Measurements from ENCODE around the gene TSC2. TPM values are rescaled to one million over a fixed set of nuclear protein-coding genes. Genes with fewer than 3 reads are reported as not detected.

TSC2 gene
- total RNA-seq, 4 donors from 2014 or later = 98.4 to 220 (median 141) TPM

DNA sequence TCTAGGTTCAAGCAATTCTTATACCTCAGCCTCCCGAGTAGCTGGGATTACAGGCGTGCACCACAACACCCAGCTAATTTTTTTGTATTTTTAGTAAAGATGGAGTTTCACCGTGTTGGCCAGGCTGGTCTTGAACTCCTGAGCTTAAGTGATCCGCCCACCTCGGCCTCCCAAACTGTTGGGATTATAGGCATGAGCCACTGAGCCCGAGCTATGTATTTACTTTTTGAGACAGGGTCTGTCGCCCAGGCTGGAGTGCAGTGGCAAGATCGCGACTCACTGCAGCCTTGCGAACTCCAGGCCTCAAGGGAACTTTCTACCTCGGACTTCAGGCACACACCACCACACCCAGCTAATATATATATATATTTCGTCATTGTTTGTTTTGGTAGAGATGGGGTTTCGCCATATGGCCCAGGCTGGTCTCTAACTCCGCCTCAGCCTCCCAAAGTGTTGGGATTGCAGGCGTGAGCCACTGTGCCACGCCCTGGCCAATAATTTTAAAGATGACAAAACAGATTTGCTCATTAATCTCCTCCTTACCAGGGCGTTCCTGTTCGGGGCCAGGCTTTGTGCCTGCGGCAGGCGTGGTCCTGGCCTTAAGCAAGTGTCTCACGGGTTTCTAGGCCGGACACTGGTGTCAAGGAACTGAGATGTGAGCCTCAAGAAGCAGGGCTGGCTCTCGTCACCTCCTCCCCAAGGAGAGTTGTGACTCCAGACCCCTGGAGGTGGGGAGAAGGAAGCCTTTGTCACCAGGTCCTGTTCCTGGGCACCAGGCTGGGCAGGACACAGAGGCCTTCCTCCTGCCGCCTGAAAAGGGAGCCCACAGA lies 32.5 kb upstream of the TSC2 start:
- Histone ChIP-seq H3K27ac (peak overlapping the region in 2 of 4 donors; percentile 68 to 71), H3K36me3 (no peaks in the 10 kb centered on the region), H3K4me1 (peaks cover 0 to 15% (median 5%) of the 10 kb centered on the region in 4 donors), H3K27me3 (peaks cover 0 to 12% of the 10 kb centered on the region in 2 donors), H3K9me3 (no peaks in the 10 kb centered on the region), H3K4me3 (no peak overlapping the region)
- TF ChIP-seq POLR2A (IDR thresholded peaks at IDR 0.05) = peak in 1 of 2 donors; percentile 34
- TF ChIP-seq, protein P1, sequence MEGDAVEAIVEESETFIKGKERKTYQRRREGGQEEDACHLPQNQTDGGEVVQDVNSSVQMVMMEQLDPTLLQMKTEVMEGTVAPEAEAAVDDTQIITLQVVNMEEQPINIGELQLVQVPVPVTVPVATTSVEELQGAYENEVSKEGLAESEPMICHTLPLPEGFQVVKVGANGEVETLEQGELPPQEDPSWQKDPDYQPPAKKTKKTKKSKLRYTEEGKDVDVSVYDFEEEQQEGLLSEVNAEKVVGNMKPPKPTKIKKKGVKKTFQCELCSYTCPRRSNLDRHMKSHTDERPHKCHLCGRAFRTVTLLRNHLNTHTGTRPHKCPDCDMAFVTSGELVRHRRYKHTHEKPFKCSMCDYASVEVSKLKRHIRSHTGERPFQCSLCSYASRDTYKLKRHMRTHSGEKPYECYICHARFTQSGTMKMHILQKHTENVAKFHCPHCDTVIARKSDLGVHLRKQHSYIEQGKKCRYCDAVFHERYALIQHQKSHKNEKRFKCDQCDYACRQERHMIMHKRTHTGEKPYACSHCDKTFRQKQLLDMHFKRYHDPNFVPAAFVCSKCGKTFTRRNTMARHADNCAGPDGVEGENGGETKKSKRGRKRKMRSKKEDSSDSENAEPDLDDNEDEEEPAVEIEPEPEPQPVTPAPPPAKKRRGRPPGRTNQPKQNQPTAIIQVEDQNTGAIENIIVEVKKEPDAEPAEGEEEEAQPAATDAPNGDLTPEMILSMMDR (IDR thresholded peaks at IDR 0.05) = peak in 1 of 6 experiments; percentile 3
- DNase-seq = peak in 2 of 3 donors; percentile 69 to 76

DNA sequence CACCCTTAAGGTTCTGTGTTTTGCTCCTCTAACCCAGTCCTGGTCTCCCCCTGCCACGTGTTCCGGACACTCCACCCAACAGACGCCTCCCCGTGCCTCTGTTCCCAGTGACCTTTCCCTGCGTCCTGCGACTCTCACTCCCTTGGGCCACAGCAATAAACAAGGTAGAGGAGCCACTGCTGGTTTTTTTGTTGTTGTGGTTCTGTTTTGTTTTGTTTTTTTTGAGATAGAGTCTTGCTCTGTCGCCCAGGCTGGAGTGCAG lies 31.9 kb upstream of the TSC2 start:
- Histone ChIP-seq H3K36me3 (no peaks in the 10 kb centered on the region), H3K27me3 (peaks cover 0 to 17% of the 10 kb centered on the region in 2 donors), H3K27ac (peak overlapping the region in 2 of 4 donors; percentile 68 to 71), H3K4me1 (peaks cover 0 to 15% (median 6%) of the 10 kb centered on the region in 4 donors), H3K9me3 (no peaks in the 10 kb centered on the region), H3K4me3 (no peak overlapping the region)
- TF ChIP-seq, protein P1 (IDR thresholded peaks at IDR 0.05) = no peak
- TF ChIP-seq POLR2A (IDR thresholded peaks at IDR 0.05) = no peak
- no peak for DNase-seq

DNA sequence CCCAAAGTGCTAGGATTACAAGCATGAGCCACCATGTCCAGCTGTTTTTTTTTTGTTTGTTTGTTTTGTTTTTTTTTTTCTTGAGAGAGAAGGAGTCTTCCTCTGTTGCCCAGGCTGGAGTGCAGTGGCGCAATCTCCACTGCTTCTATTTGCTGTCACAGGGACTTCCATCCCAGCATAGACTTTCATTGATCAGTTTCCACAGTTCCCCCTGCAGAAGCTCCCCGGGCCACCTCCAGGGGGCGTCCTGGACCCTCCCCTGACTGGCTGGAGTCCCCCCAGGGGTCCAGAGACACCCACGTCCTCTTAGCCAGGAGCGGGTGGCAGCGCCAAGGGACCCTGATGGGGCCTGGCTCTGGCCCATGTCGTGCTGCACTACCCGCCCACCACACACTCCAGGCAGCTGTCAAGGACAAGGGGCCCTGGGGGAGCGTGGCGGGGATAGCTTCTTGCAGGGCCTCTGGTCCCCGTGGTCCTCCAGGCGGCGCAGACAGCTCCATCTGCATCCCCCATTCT lies 31.3 kb upstream of the TSC2 start:
- H3K27me3 ChIP-seq = peaks cover 0 to 18% of the 10 kb centered on the region in 2 donors
- peak overlapping the region in 1 of 4 donors; percentile 71 for H3K27ac ChIP-seq
- H3K9me3 ChIP-seq = no peaks in the 10 kb centered on the region
- no peak overlapping the region for H3K4me3 ChIP-seq
- TF ChIP-seq, protein P1 (IDR thresholded peaks at IDR 0.05) = no peak
- TF ChIP-seq POLR2A (IDR thresholded peaks at IDR 0.05) = no peak
- H3K4me1 ChIP-seq = peaks cover 0 to 15% (median 6%) of the 10 kb centered on the region in 4 donors
- H3K36me3 ChIP-seq = no peaks in the 10 kb centered on the region
- no peak for DNase-seq

- Histone ChIP-seq H3K36me3 (no peaks in the 10 kb centered on the region), H3K27me3 (peaks cover 0 to 18% of the 10 kb centered on the region in 2 donors), H3K27ac (no peak within 1 kb of the TSS), H3K9me3 (no peaks in the 10 kb centered on the region), H3K4me3 (peak within 1 kb of the TSS in 2 of 4 donors; percentile 7 to 16), H3K4me1 (peaks cover 4 to 31% (median 13%) of the 10 kb centered on the region in 4 donors)
- no peak for TF ChIP-seq POLR2A (IDR thresholded peaks at IDR 0.05)
- TF ChIP-seq, protein P1 (IDR thresholded peaks at IDR 0.05) = no peak
- no peak for DNase-seq
These were observed 28.3 kb upstream of the TSC2 start, which contains the start of gene NPW for GRCh38 chr16:2019518-2019920. TSS of gene NPW (plus strand) at chr16:2019785.

DNA sequence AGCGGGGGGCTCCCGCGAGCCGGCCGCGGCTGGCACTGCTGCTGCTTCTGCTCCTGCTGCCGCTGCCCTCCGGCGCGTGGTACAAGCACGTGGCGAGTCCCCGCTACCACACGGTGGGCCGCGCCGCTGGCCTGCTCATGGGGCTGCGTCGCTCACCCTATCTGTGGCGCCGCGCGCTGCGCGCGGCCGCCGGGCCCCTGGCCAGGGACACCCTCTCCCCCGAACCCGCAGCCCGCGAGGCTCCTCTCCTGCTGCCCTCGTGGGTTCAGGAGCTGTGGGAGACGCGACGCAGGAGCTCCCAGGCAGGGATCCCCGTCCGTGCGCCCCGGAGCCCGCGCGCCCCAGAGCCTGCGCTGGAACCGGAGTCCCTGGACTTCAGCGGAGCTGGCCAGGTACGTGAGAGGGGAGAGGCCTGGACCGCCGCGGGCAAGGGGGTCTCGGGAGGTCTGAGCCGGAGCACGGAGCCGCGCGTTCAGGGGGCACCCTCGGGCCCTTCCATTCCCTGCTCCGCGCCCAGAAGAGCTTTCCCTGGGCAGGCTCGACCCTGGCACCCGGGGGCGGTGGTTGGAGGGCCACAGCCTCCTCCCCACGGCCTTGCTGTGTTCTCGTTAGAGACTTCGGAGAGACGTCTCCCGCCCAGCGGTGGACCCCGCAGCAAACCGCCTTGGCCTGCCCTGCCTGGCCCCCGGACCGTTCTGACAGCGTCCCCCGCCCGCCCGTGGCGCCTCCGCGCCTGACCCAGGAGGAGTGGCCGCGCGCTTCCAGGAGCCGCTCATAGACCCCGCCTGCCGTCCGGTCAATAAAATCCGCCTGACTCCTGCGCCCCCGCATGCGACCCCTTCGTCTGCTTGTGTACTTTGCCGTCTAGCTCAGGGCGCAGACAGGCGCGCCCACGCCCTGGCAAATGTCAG lies 27.6 kb upstream of the TSC2 start:
- no peak overlapping the region for H3K27ac ChIP-seq
- peaks cover 0 to 18% of the 10 kb centered on the region in 2 donors for H3K27me3 ChIP-seq
- no peak for DNase-seq
- no peaks in the 10 kb centered on the region for H3K36me3 ChIP-seq
- H3K9me3 ChIP-seq = no peaks in the 10 kb centered on the region
- H3K4me1 ChIP-seq = peaks cover 4 to 31% (median 13%) of the 10 kb centered on the region in 4 donors
- TF ChIP-seq, protein P1 (IDR thresholded peaks at IDR 0.05) = no peak
- TF ChIP-seq POLR2A (IDR thresholded peaks at IDR 0.05) = no peak
- peak overlapping the region in 2 of 4 donors; percentile 7 to 16 for H3K4me3 ChIP-seq

All from Peyer's patch (tissue), 4 donors.